Fibroblast of lung (primary cell): ENCODE results near the gene TSHR. TPM values are rescaled to one million over a fixed set of nuclear protein-coding genes. Genes with fewer than 3 reads are reported as not detected.
A peak's percentile ranks its signal among the peaks of the same experiment; 100 is the strongest.

Experiments
- DNase-seq, 2 donors: peaks; one replicate each; pipeline versions ENCODE4 v3.0.0 to v3.0.0-alpha.2; 2010; ENCODE audit warnings: low read depth in 2 of 2
- H2AFZ ChIP-seq: 2 replicates; pipeline ENCODE4 v1.5.1; 2012; ENCODE audit warnings: low read length, control low read depth, inconsistent platforms
- H3K27ac ChIP-seq: 2 replicates; pipeline ENCODE4 v1.5.1; 2011; ENCODE audit warnings: low read length, control low read depth; ENCODE audit not compliant: insufficient read depth
- H3K27me3 ChIP-seq: 2 replicates; pipeline ENCODE4 v1.5.1; 2011; ENCODE audit warnings: mild to moderate bottlenecking, low read length; ENCODE audit not compliant: control insufficient read depth, insufficient read depth
- H3K36me3 ChIP-seq: 2 replicates; pipeline ENCODE4 v1.5.1; 2011; ENCODE audit warnings: low read length; ENCODE audit not compliant: control insufficient read depth, insufficient read depth
- H3K4me1 ChIP-seq: 2 replicates; pipeline ENCODE4 v1.5.1; 2011; ENCODE audit warnings: low read length; ENCODE audit not compliant: control insufficient read depth, insufficient read depth; ENCODE audit errors: extremely low read depth
- H3K4me2 ChIP-seq: 2 replicates; pipeline ENCODE4 v1.5.1; 2011; ENCODE audit warnings: low read length, control low read depth; ENCODE audit not compliant: insufficient read depth; ENCODE audit errors: extremely low read depth
- H3K4me3 ChIP-seq, 4 experiments: fragments of 200-600 bp in 1 of 4; sonication (generic) in 1 of 4; replicated peaks in 1 of 4; 2 replicates each; pipeline ENCODE4 v1.5.1; 2011 to 2016; ENCODE audit warnings: low read length in 4 of 4, low read depth in 3 of 4, mild to moderate bottlenecking in 3 of 4, control low read depth in 2 of 4, inconsistent platforms in 1 of 4, mixed read lengths in 1 of 4; ENCODE audit not compliant: insufficient read depth in 1 of 4; ENCODE audit errors: control extremely low read depth in 1 of 4
- H3K79me2 ChIP-seq: 2 replicates; pipeline ENCODE4 v1.5.1; 2012; ENCODE audit warnings: mild to moderate bottlenecking, low read length, inconsistent platforms; ENCODE audit not compliant: control insufficient read depth, insufficient read depth
- H3K9ac ChIP-seq: 2 replicates; pipeline ENCODE4 v1.5.1; 2011; ENCODE audit warnings: mild to moderate bottlenecking, low read length, control low read depth; ENCODE audit not compliant: insufficient read depth
- H3K9me3 ChIP-seq: 2 replicates; pipeline ENCODE4 v1.5.1; 2012; ENCODE audit warnings: low read depth, low read length; ENCODE audit not compliant: control insufficient read depth, insufficient read depth
- H4K20me1 ChIP-seq: 2 replicates; pipeline ENCODE4 v1.5.1; 2011; ENCODE audit warnings: low read length; ENCODE audit not compliant: control insufficient read depth, insufficient read depth; ENCODE audit errors: extremely low read depth
- CTCF ChIP-seq, 2 donors: IDR thresholded peaks in 1 of 2; conservative IDR thresholded peaks in 1 of 2; 1 replicate in 1 of 2; 2 replicates in 1 of 2; pipeline ENCODE4 v1.5.1; 2011 to 2012; ENCODE audit warnings: low read length in 2 of 2, control low read depth in 1 of 2, inconsistent platforms in 1 of 2, low read depth in 1 of 2, mild to moderate bottlenecking in 1 of 2
- EZH2 ChIP-seq: IDR thresholded peaks from 2 replicates; pipeline ENCODE4 v1.5.1; 2012; ENCODE audit warnings: low read length, control low read depth, mild to moderate bottlenecking; ENCODE audit errors: missing control alignments
- polyA plus RNA-seq, 2 donors: library from polyadenylated mRNA; depleted of rRNA in 1 of 2; stranded (reverse) in 1 of 2; unstranded in 1 of 2; fragments of >200 nt; gene quantifications; 2 replicates each; pipeline ENCODE4 v1.2.1, GENCODE V29; 2011 to 2012; ENCODE audit warnings: missing spikeins in 1 of 2
- total RNA-seq: library from RNA; depleted of rRNA; stranded (reverse); fragments of >200 nt; gene quantifications from 2 replicates; pipeline ENCODE4 v1.2.1, GENCODE V29; 2014

Gene TSHR
- total and polyA plus RNA-seq, 2 donors (not counting 1 experiment from before 2014, with no cell fraction given) = not detected

- Histone ChIP-seq H3K4me3 (no peak overlapping the region), H3K9me3 (no peaks in the 10 kb centered on the region), H3K9ac (no peak overlapping the region), H3K27me3 (no peaks in the 10 kb centered on the region), H3K79me2 (no peaks in the 10 kb centered on the region), H4K20me1 (no peaks in the 10 kb centered on the region), H3K4me2 (no peak overlapping the region), H3K36me3 (no peaks in the 10 kb centered on the region), H2AFZ (no peak overlapping the region), H3K27ac (no peak overlapping the region), H3K4me1 (no peaks in the 10 kb centered on the region)
- TF ChIP-seq EZH2 (no peak), CTCF (conservative IDR thresholded peaks at IDR 0.05 in 1 of 2, IDR thresholded peaks at IDR 0.05 in 1 of 2; ENCODE audit: low read depth in 1 of 2, low read length in 2 of 2) (no peak)
- peak in 1 of 2 donors; percentile 27 for DNase-seq
These were observed 111.3 kb downstream of the TSHR start for GRCh38 chr14:81066672-81067071.

- H2AFZ ChIP-seq = no peak overlapping the region
These were observed 111.7 kb downstream of the TSHR start for GRCh38 chr14:81067156-81067555.

GRCh38 chr14:81068176-81068782 is 112.9 kb downstream of the TSHR start:
- Histone ChIP-seq H3K9ac (no peak overlapping the region), H3K79me2 (no peaks in the 10 kb centered on the region), H2AFZ (no peak overlapping the region), H3K4me2 (no peak overlapping the region), H3K4me3 (no peak overlapping the region), H4K20me1 (no peaks in the 10 kb centered on the region), H3K27me3 (no peaks in the 10 kb centered on the region), H3K27ac (no peak overlapping the region), H3K36me3 (no peaks in the 10 kb centered on the region), H3K4me1 (no peaks in the 10 kb centered on the region), H3K9me3 (no peaks in the 10 kb centered on the region)
- no peak for DNase-seq
- TF ChIP-seq CTCF (conservative IDR thresholded peaks at IDR 0.05 in 1 of 2, IDR thresholded peaks at IDR 0.05 in 1 of 2; ENCODE audit: low read depth in 1 of 2, low read length in 2 of 2) = no peak
- no peak for TF ChIP-seq EZH2

More at GRCh38 chr14:81067156-81067555, 111.7 kb downstream of the TSHR start:
- Histone ChIP-seq H3K4me3 (no peak overlapping the region), H3K36me3 (no peaks in the 10 kb centered on the region), H4K20me1 (no peaks in the 10 kb centered on the region), H3K79me2 (no peaks in the 10 kb centered on the region), H3K9ac (no peak overlapping the region), H3K4me1 (no peaks in the 10 kb centered on the region), H3K4me2 (no peak overlapping the region), H3K27ac (no peak overlapping the region), H3K27me3 (no peaks in the 10 kb centered on the region), H3K9me3 (no peaks in the 10 kb centered on the region)
- TF ChIP-seq EZH2 = no peak
- no peak for TF ChIP-seq CTCF (conservative IDR thresholded peaks at IDR 0.05 in 1 of 2, IDR thresholded peaks at IDR 0.05 in 1 of 2; ENCODE audit: low read depth in 1 of 2, low read length in 2 of 2)
- no peak for DNase-seq
